Ishikawa (cell line): Measurements from ENCODE around the gene PCSK4.

Source experiments
- CEBPB ChIP-seq: IDR thresholded peaks from 2 replicates; pipeline ENCODE4 v1.6.1; 2012
- EGR1 ChIP-seq: IDR thresholded peaks from 2 replicates; pipeline ENCODE4 v1.6.1; 2012
- EP300 ChIP-seq: IDR thresholded peaks from 2 replicates; pipeline ENCODE4 v1.6.1; 2012; ENCODE audit warnings: borderline replicate concordance
- FOXM1 ChIP-seq: IDR thresholded peaks from 2 replicates; pipeline ENCODE4 v1.6.1; 2012; ENCODE audit warnings: low read depth, borderline replicate concordance
- NFIC ChIP-seq: IDR thresholded peaks from 2 replicates; pipeline ENCODE4 v1.6.1; 2012
- RAD21 ChIP-seq: IDR thresholded peaks from 2 replicates; pipeline ENCODE4 v1.6.1; 2012; ENCODE audit warnings: low read depth
- REST ChIP-seq: IDR thresholded peaks from 2 replicates; pipeline ENCODE4 v1.6.1; 2012; ENCODE audit warnings: low read depth, mild to moderate bottlenecking
- TAF1 ChIP-seq: IDR thresholded peaks from 2 replicates; pipeline ENCODE4 v1.6.1; 2012; ENCODE audit warnings: low read depth, mild to moderate bottlenecking
- TCF12 ChIP-seq: IDR thresholded peaks from 2 replicates; pipeline ENCODE4 v1.6.1; 2012; ENCODE audit warnings: low read depth
- YY1 ChIP-seq: IDR thresholded peaks from 2 replicates; pipeline ENCODE4 v1.6.1; 2012; ENCODE audit warnings: low read depth
- ZBTB7A ChIP-seq: IDR thresholded peaks from 2 replicates; pipeline ENCODE4 v1.6.1; 2012; ENCODE audit warnings: low read depth

GRCh38 chr19:1497578-1498235 is 7.6 kb upstream of the PCSK4 start:
- TF ChIP-seq TAF1 (no peak), NFIC (no peak), ZBTB7A (no peak), CEBPB (no peak), EP300 (no peak), FOXM1 (no peak), TCF12 (no peak), RAD21 (no peak), REST (no peak), EGR1 (no peak), YY1 (no peak)
